HG02938 (cell line): ENCODE measurements around the gene CEP70.
"Not testable (repeated sequence)": the region's sequence is repeated elsewhere in the genome, so short reads cannot be mapped to it uniquely, and the experiment has no call there.

Experiments used
- ATAC-seq: cut with Tn5 transposase; IDR thresholded peaks from one replicate; pipeline ENCODE4 v1.9.1; 2021; ENCODE audit warnings: mild to moderate bottlenecking, moderate library complexity; ENCODE audit not compliant: unreplicated experiment

The CEP70 gene

DNA sequence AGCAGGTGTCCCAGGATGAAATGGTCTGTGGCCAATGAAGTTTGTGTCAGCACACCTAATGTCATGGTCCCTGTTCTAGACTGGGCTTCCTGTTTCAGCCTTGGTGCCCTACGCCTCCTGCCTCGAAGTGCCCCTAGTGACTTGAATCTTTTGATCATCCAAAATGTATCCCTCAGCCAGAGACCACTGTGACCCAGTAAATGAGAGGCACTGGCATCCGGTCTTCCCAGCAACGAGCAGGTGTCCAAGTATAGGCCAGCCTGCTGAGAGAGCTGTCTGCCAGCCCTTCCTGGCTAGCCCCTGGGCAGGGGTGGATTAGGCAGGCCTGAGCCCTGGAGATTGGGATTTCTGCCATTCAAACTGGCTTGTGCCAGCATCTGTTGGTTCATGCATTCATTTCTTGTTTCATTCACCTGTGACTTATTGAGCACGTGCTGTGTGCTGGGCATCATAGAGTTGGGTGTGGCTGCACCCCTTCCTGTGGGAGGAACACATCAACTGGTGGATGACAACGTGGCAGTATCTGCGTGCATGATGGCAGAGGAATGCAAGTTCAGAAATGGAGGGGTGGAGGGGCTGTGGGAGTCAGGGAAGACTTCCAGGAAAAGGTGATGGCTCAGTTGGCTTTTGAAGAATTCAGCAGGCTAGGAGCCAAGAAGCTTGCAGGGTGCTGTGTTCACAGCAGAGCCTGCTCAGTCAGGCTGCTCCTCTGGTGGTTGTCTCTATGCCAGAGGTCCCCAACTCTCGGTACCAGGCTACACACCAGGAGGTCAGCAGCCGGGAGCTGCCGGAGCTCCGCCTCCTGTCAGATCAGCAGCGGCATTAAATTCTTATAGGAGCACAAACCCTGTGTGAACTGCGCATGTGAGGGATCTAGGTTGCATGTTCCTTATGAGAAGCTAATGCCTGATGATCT, 138.0 kb downstream of the CEP70 start:
- ATAC-seq: no peak

GRCh38 chr3:138453940-138454339, 140.1 kb downstream of the CEP70 start:
- ATAC-seq: not testable (repeated sequence)

DNA sequence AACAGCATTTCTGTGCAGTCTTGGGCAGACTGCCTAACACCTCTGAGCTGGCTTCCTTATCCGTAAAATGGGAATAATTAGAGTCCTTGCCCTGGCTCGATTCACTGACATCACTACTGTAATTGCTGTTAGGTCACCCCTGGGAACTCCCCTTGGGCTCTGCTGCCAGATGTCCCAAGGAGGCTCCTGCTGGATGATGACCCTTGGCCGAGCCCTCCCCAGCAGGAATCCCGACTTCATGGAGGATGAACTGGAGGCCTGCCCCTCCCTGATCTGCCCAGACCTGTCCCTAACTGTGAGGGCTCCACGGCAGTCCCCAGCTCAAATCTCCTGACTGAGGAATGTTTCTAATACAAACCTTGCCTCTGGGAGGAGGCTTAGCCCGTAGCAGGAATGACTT, 141.6 kb downstream of the CEP70 start:
- ATAC-seq: no peak

- no peak for ATAC-seq
Measured at GRCh38 chr3:138451595-138452162, 142.4 kb downstream of the CEP70 start.

- no peak for ATAC-seq
Measured at GRCh38 chr3:138450704-138451424, 143.2 kb downstream of the CEP70 start.

DNA sequence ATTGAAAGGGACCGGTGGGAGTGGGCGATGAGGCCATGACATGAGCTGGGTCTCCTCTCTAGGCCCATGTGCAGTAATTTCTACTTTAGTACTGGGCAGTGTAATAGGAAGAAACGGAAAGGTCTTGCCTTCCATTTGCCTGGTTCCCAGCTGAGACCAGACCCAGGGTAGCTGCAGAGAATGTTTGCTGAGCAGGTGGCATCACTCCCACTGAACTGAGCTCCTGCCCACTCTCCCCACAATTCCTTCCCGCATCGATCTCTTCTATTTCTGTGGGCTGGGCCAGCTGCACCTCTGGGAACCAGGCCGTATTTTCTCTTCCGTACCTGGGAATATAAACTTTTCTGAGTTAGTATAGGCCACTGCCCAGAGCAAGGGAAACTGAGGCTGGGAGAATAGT, 143.9 kb downstream of the CEP70 start:
- ATAC-seq: no peak

GRCh38 chr3:138449490-138449889, 144.6 kb downstream of the CEP70 start:
- no peak for ATAC-seq

DNA sequence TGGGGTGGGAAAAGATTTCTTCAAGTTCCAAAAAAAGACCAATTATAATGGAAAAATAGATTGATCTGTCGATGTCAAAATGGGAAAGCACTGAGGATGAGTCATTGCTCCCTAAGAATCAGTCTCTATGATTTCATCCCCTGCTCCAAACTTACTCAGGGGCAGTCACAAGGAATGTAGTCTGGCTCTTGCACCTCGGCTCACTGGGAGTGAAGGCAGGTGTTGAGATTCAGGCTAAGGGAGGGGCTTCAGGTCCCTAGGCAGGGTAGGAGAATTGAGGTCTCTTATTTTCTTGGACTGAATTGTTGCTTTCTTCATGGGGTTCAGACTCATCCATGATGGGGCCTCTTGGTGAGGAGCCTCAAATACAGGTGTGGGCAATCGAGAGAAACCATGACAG, 145.4 kb downstream of the CEP70 start:
- no peak for ATAC-seq

DNA sequence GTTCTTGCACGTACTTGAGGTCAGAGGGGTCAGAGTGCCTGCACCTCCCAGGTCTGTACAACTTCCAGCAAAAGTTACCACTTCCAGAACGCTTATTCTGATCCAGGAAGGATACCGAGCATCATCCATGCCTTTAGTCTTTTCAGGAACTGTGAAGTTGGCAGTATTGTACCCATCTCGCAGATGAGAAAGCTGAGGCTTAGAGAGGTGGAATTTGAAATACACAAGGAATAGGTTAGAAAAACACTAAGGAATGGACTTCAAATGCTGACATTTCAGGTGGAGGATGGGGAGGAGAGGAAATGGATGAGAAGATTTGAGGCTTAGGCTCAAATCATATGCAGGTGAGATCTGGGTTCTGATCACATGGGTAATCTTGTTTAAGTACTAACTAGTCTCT, 148.4 kb downstream of the CEP70 start:
- ATAC-seq: no peak

- no peak for ATAC-seq
Measured at GRCh38 chr3:138445236-138445635, 148.8 kb downstream of the CEP70 start.
